Lung (tissue), 12 donors: ENCODE data around the gene MAGEA9B. TPM values are rescaled to one million over a fixed set of nuclear protein-coding genes. Genes with fewer than 3 reads are reported as not detected.

Experiments
- ATAC-seq: fragments of 200-7000 bp; cut with Tn5 transposase; one replicate; pipeline ENCODE4 v1.9.1; 2020; ENCODE audit warnings: moderate number of reproducible peaks; ENCODE audit not compliant: insufficient read depth, low FRiP score
- DNase-seq, 3 donors: peaks; one replicate each; pipeline ENCODE4 v3.0.0-alpha.2; 2013 to 2017
- H3K27ac ChIP-seq, 2 donors: one replicate each; pipeline ENCODE4 v1.5.1; 2013; ENCODE audit warnings: mild to moderate bottlenecking in 2 of 2, moderate library complexity in 2 of 2, control low read depth in 1 of 2, inconsistent platforms in 1 of 2, low read depth in 1 of 2, low read length in 1 of 2
- H3K27me3 ChIP-seq, 3 donors: one replicate each; pipeline ENCODE4 v1.5.1; 2013; ENCODE audit warnings: low read length in 2 of 3; ENCODE audit not compliant: control insufficient read depth in 3 of 3, insufficient read depth in 3 of 3
- H3K36me3 ChIP-seq, 4 donors: one replicate each; pipeline ENCODE4 v1.5.1; 2013; ENCODE audit warnings: low read length in 4 of 4, mild to moderate bottlenecking in 1 of 4, moderate library complexity in 1 of 4; ENCODE audit not compliant: control insufficient read depth in 4 of 4, insufficient read depth in 4 of 4
- H3K4me1 ChIP-seq, 5 donors: one replicate each; pipeline ENCODE4 v1.5.1; 2013; ENCODE audit warnings: low read length in 5 of 5, mild to moderate bottlenecking in 2 of 5, moderate library complexity in 1 of 5; ENCODE audit not compliant: control insufficient read depth in 5 of 5, insufficient read depth in 5 of 5
- H3K4me3 ChIP-seq: one replicate; pipeline ENCODE4 v1.5.1; 2013; ENCODE audit warnings: mild to moderate bottlenecking, control low read depth, moderate library complexity
- H3K9ac ChIP-seq, 2 donors: one replicate each; pipeline ENCODE4 v1.5.1; 2013; ENCODE audit warnings: low read length in 2 of 2, control low read depth in 1 of 2; ENCODE audit not compliant: insufficient read depth in 1 of 2
- H3K9me3 ChIP-seq, 4 donors: one replicate each; pipeline ENCODE4 v1.5.1; 2013; ENCODE audit warnings: low read length in 3 of 4, mild to moderate bottlenecking in 1 of 4, moderate library complexity in 1 of 4; ENCODE audit not compliant: control insufficient read depth in 4 of 4, insufficient read depth in 3 of 4
- CTCF ChIP-seq: IDR thresholded peaks from 2 replicates; pipeline ENCODE4 v1.5.1; 2012; ENCODE audit warnings: mild to moderate bottlenecking; ENCODE audit errors: control extremely low read depth, extremely low read depth
- WGBS, 2 donors: extraction: QIAGEN DNeasy Blood & Tissue Kit; methylation state at CpG; one replicate each; pipeline ENCODE4 v1.1.7; 2013; 5-methylcytosine and 5-hydroxymethylcytosine counted together
- polyA plus RNA-seq, 2 donors: library from polyadenylated mRNA; stranded (reverse); fragments of 200-250 nt; gene quantifications; one replicate each; pipeline ENCODE4 v1.2.1, GENCODE V29; 2013
- total RNA-seq, 2 donors: library from RNA; depleted of rRNA in 1 of 2; stranded (reverse); fragments of >200 nt in 1 of 2; gene quantifications; one replicate each; pipeline ENCODE4 v1.2.1, GENCODE V29; 2014 to 2021
- donor health status: control.
- donor health status: control.
- donor health status: Bipolar disorder and iron deficiency.
- donor health status: healthy.
- donor health status: DM: yes; HTN: yes; CAD: no.

MAGEA9B gene
- total and polyA plus RNA-seq, 4 donors = not detected

DNA sequence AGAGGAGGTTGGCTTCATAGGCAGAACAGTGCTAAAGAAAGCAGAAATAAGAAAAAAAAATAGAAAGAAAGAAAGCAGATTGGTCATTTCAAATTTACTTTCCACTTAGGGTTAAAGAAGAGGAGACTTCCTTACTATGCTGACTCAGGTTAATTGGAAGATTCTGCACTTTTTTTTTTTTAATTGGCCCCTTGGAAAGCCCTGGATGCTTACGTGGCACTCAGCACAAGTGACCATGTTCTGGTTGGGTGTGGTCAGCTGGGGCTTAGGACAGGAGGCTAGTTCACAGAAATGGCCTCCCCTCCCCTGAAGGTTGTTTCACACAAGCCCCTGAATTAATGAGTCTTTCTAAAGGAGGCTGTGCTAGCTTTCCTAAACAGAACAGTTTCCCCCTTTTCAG lies 14.5 kb downstream of the MAGEA9B start:
- Histone ChIP-seq H3K9me3 (no peaks in the 10 kb centered on the region), H3K36me3 (no peaks in the 10 kb centered on the region), H3K4me3 (no peak overlapping the region), H3K4me1 (no peaks in the 10 kb centered on the region), H3K27ac (no peak overlapping the region), H3K9ac (no peak overlapping the region), H3K27me3 (peaks cover 0 to 3% (median 2%) of the 10 kb centered on the region in 3 donors)
- no peak for DNase-seq
- WGBS, 2 donors = 31% methylated on average over 1 of the region's 1 CpG; no CpG with 5 or more reads in 1 of the 2 donors
- no peak for ATAC-seq
- no peak for TF ChIP-seq CTCF

GRCh38 chrX:149571770-149572169 lies 15.5 kb downstream of the MAGEA9B start:
- Histone ChIP-seq H3K4me3 (no peak overlapping the region), H3K4me1 (no peaks in the 10 kb centered on the region), H3K27me3 (peaks cover 0 to 3% (median 2%) of the 10 kb centered on the region in 3 donors), H3K36me3 (no peaks in the 10 kb centered on the region), H3K9ac (no peak overlapping the region), H3K9me3 (no peaks in the 10 kb centered on the region), H3K27ac (no peak overlapping the region)
- WGBS, 2 donors = 76% methylated on average over 7 of the region's 7 CpGs; no CpG with 5 or more reads in 1 of the 2 donors
- ATAC-seq = no peak
- DNase-seq = no peak
- TF ChIP-seq CTCF = no peak

- WGBS, 2 donors = 60% methylated on average over 6 of the region's 6 CpGs; no CpG with 5 or more reads in 1 of the 2 donors
- ATAC-seq = no peak
- no peak for TF ChIP-seq CTCF
- H3K36me3 ChIP-seq = no peaks in the 10 kb centered on the region
- no peak overlapping the region for H3K27ac ChIP-seq
- no peak overlapping the region for H3K9ac ChIP-seq
- H3K9me3 ChIP-seq = no peaks in the 10 kb centered on the region
- no peaks in the 10 kb centered on the region for H3K4me1 ChIP-seq
- DNase-seq = peak in 2 of 3 donors; percentile 0 to 3
- peaks cover 0 to 3% (median 2%) of the 10 kb centered on the region in 3 donors for H3K27me3 ChIP-seq
- H3K4me3 ChIP-seq = no peak overlapping the region
These were observed 16.6 kb downstream of the MAGEA9B start for GRCh38 chrX:149570668-149571067.

DNA sequence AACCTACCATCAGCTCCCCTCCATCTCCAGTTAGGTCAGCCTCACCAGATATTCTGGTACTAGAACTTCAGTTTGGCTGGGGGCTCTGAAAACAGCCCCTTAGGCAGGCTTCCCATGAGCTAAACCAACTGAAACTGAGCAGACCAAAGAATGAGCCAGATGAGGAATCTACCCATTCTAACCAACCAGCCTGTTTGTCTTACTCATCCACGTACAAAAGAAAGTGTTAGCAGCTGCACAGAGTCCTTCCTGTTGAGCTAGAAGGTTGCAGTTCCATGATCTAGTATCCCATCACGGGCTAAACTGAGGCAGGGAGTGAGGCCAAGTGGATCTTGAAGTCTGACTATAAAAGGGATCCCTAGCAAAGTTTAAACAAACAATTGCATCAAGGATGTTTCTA lies 17.5 kb downstream of the MAGEA9B start:
- Histone ChIP-seq H3K36me3 (no peaks in the 10 kb centered on the region), H3K27ac (no peak overlapping the region), H3K9me3 (no peaks in the 10 kb centered on the region), H3K27me3 (peaks cover 0 to 3% (median 2%) of the 10 kb centered on the region in 3 donors), H3K9ac (no peak overlapping the region), H3K4me3 (no peak overlapping the region), H3K4me1 (no peaks in the 10 kb centered on the region)
- TF ChIP-seq CTCF = no peak
- WGBS, 2 donors = 42% methylated on average over 2 of the region's 2 CpGs; no CpG with 5 or more reads in 1 of the 2 donors
- no peak for ATAC-seq
- no peak for DNase-seq
